Measurements from ENCODE around the gene PTPRT. TPM values are rescaled to one million over a fixed set of nuclear protein-coding genes. Genes with fewer than 3 reads are reported as not detected.

The PTPRT gene
- total RNA-seq, 1 experiment from 2014 or later, result 0.20 TPM

DNA sequence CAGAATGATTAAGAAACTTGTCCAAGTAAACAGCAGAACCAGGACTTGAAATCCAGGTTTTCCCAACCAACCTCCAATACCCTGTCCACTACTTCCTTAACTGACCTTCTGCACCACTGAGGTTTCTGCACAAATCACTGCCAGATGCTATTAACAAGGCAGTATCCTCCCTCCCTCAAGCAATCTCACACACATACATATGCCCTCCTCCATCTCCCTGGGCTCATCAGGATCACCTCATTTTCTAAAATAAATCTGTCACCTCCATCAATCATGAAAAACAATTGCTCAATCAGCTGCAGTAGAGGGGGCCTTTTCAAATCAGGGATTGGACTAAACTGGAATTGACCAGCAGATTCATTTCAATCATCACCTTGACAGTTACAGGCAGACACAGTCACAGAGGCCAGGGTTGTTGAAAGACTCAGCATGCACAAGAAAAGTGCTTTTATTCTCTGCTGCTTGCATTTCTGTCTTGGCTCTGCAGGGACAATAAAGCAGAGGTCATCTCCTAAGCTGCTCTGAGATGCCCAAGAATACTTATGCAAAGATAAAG lies 539.4 kb downstream of the PTPRT start:
- in situ Hi-C loops (cut with HindIII; ENCODE audit: low pct_unique_long_range_greater_than_20kb, low sequenced_read_pairs), result no loop called here
- DNase-seq (ENCODE audit: low read depth), result no peak

GRCh38 chr20:42649748-42650147 lies 540.0 kb downstream of the PTPRT start:
- DNase-seq (ENCODE audit: low read depth), result no peak
- in situ Hi-C loops (cut with HindIII; ENCODE audit: low pct_unique_long_range_greater_than_20kb, low sequenced_read_pairs), result no loop called here

DNA sequence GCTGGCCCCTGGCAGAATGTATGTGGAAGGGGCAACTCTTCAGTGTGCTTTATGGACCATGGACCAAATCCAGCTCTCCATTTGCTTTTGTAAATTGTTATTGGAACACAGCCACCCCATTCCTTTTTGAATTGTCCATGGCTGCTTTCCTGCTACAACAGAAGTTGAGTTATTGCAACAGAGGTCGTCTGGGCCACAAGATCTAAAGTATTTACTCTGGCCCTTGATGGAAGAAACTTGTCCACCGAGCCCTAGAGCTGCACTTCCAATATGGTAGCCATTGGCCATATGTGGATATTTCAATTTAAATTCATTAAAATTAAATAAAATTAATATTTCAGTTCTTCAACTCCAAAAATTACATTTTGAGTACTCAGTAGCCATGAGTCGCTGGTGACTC lies 543.5 kb downstream of the PTPRT start:
- DNase-seq (ENCODE audit: low read depth), result no peak

GRCh38 chr20:42641886-42642285 lies 547.8 kb downstream of the PTPRT start:
- in situ Hi-C loops (cut with HindIII; ENCODE audit: low pct_unique_long_range_greater_than_20kb, low sequenced_read_pairs), result no loop called here

More for the DNA sequence above, 543.5 kb downstream of the PTPRT start:
- in situ Hi-C loops (cut with HindIII; ENCODE audit: low pct_unique_long_range_greater_than_20kb, low sequenced_read_pairs), result no loop called here

GRCh38 chr20:42639140-42639539 lies 550.6 kb downstream of the PTPRT start:
- DNase-seq (ENCODE audit: low read depth), result no peak
- in situ Hi-C loops (cut with HindIII; ENCODE audit: low pct_unique_long_range_greater_than_20kb, low sequenced_read_pairs), result no loop called here

More at GRCh38 chr20:42641886-42642285, 547.8 kb downstream of the PTPRT start:
- DNase-seq (ENCODE audit: low read depth), result no peak

DNA sequence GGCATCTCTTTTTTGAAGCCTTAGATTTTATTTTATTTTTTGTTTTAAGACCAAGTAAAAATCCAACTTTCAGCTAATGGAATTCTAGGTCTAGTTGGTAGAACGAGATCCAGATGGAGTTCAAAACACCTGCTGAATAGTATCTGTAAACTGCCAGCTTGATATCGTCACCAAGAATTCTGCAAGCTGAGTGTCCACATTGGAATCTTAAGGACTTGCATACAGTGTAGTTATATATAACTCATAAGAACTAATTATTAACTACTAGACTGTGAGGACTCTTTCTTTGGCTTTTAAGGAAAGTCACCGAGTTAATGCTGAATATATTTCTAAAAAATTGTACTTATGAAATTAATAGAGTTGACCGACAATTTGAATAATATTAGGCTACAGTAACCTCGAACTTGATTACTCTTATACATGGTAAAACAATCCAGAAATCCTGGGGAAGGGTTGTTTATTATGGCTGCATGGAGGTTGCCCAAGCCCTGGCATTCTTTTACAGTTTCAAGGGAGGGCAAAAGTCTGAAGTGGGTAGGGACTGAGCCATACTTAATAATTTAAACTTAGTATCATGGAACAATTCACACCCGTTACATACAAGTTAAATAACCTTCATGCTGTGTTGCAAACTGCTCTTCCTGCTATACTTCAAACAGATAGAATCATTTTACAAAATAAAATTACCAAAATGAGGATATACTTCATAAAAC lies 553.9 kb downstream of the PTPRT start:
- in situ Hi-C loops (cut with HindIII; ENCODE audit: low pct_unique_long_range_greater_than_20kb, low sequenced_read_pairs), result no loop called here

DNA sequence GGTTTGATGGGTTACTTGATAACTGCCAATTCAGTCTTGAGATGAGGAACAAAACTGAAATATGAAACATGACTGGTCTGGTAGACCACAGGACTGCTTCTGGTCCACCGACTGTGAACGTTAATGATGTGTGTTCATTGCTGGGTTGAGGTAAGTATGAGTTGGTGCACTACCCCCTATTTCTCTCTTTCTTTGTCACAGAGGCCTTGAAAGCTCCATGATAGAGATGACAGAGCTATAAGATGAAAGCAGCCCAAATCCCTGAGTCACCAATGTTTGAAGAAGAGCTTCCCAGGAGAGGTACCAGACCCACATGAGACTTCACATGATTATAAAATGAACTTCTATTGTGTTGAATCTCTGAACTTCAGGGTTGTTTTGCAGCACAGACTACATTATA lies 555.5 kb downstream of the PTPRT start:
- no peak for DNase-seq (ENCODE audit: low read depth)
- in situ Hi-C loops (cut with HindIII; ENCODE audit: low pct_unique_long_range_greater_than_20kb, low sequenced_read_pairs), result no loop called here

More for the DNA sequence above, 553.9 kb downstream of the PTPRT start:
- DNase-seq (ENCODE audit: low read depth), result no peak

DNA sequence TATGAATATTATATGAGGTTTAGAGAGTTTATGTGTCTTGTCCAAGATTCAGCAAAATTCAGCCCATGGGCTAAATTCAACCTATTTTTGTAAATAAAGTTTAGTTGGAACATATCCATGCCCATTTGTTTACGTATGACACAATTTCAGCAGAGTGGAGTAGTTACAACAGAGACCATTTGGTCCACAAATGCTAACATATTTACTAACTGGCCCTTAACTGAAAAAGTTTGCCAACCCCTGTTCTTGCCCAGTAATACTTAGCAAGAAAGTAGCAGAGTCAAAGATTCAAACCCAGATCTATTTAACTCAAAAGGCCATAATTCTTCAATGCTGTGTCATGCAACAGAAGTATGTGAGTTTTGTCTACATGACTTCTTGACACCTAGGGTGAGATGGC lies 561.0 kb downstream of the PTPRT start:
- in situ Hi-C loops (cut with HindIII; ENCODE audit: low pct_unique_long_range_greater_than_20kb, low sequenced_read_pairs), result no loop called here
- no peak for DNase-seq (ENCODE audit: low read depth)

- DNase-seq (ENCODE audit: low read depth), result no peak
- in situ Hi-C loops (cut with HindIII; ENCODE audit: low pct_unique_long_range_greater_than_20kb, low sequenced_read_pairs), result no loop called here
These were observed 576.6 kb downstream of the PTPRT start for GRCh38 chr20:42613076-42613475.

DNA sequence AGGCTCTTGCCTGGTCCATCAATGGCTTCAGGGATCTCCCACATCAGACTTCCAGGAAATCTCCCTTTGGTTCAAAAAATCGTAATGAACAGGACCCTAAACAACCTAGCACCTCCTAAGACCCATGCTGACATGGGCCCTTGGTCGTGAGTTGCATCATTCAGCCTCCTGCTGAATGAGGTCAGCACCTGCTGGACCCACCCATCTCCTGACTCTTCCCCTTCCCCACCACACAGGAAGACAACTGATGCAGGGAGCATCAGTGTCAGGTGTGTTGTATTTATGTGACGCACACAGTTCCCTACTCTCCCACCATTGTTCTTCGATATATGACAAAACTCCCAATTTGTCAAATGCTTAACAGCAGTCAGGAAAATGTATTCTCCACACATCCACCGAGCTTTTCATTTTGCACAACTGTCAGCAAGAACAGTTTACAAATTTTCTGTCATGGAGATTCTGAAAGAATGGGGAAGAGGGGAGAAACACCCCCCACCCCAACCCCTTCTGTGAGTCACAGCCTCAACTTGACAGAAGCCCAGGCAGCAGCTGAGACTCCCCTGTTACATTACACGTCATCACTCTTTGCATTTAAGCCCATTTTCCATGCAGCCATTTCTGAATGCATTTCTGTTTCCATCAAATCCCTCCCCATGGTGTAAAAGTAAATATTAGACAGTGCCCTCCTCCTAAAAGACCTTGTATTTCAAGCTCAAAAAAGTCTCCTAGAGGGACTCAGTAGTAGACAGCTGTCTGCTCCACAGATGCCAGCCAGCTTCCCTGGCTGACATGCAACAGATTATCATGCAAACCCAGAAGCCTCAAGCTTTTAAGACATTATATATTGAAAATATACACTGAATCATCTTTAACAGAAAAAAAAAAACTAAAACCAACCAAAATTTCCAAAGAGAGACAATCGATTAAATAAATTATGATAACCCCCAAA lies 577.5 kb downstream of the PTPRT start:
- in situ Hi-C loops (cut with HindIII; ENCODE audit: low pct_unique_long_range_greater_than_20kb, low sequenced_read_pairs), result no loop called here
- no peak for DNase-seq (ENCODE audit: low read depth)

DNA sequence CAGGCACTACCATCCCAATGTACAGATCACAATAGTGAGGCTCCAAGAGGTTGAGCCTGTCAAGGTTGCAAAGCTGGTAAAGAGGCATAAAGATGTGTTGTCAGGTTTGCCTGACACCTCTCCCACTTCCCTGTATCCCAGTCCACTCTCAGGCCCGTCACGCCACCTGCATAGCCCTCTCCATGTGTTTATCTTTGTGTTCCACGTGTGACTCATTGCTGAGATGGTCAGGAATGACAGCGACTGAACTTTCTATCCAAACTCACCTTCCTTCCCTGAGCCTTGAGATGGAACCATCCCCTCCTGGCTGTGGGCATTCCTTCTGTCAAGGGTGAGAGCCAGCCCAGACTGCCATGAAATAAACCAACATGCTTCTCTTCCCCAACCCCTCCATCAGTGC lies 578.3 kb downstream of the PTPRT start:
- in situ Hi-C loops (cut with HindIII; ENCODE audit: low pct_unique_long_range_greater_than_20kb, low sequenced_read_pairs), result no loop called here
- DNase-seq (ENCODE audit: low read depth), result no peak

- in situ Hi-C loops (cut with HindIII; ENCODE audit: low pct_unique_long_range_greater_than_20kb, low sequenced_read_pairs), result no loop called here
- no peak for DNase-seq (ENCODE audit: low read depth)
These were observed 579.6 kb downstream of the PTPRT start for GRCh38 chr20:42610070-42610469.

- in situ Hi-C loops (cut with HindIII; ENCODE audit: low pct_unique_long_range_greater_than_20kb, low sequenced_read_pairs), result no loop called here
- DNase-seq (ENCODE audit: low read depth), result no peak
These were observed 580.1 kb downstream of the PTPRT start for GRCh38 chr20:42609618-42610017.

DNA sequence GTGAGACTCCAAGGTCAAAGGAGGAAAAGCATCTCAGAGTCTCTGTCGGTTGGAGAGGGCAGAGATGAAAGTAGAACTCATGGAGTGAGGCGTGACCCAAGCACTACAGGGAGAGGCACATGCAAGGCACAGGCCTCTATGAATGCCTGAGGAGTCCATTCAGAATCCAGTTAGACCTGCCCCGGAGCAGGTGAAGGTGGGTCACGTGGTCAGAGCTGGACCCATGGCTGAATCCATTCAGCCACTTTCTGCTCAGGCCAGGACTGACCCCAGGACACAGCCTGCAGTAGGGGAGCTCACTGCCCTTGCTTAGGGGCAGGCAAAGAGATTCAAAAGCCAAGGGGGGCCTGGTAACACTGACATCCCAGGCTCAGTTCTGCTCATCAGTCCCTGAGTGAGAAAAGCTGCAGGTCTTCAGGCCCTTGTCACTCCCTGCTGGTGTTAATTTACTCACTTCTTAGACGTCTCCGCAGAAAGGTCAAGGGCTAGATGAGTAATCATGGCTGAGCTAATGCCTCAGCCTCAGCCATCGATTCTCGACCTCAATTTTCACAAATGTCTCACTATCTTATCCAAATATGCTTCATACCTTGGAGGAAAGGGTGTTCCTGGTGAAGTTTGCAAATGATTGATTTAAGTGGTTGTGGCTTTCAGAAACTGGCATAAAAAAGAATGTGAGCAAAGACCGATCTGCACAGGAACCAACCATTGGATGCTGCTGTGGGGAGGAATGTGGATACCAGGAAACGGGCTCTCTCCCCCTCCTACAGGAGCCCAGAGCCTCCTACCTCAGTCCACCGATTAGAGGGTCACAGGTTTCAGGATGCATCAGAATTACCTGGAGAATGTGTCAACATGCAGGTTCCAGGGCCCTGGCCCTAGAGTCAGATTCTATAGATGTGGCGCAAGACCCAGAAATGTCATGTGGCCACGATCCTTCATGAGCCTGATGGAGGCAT lies 584.4 kb downstream of the PTPRT start:
- peak; percentile 67 for DNase-seq (ENCODE audit: low read depth)
- in situ Hi-C loops (cut with HindIII; ENCODE audit: low pct_unique_long_range_greater_than_20kb, low sequenced_read_pairs), result no loop called here

- in situ Hi-C loops (cut with HindIII; ENCODE audit: low pct_unique_long_range_greater_than_20kb, low sequenced_read_pairs), result no loop called here
These were observed 586.1 kb downstream of the PTPRT start for GRCh38 chr20:42603655-42604054.

GRCh38 chr20:42598581-42598980 lies 591.1 kb downstream of the PTPRT start:
- no peak for DNase-seq (ENCODE audit: low read depth)
- in situ Hi-C loops (cut with HindIII; ENCODE audit: low pct_unique_long_range_greater_than_20kb, low sequenced_read_pairs), result no loop called here

More at GRCh38 chr20:42603655-42604054, 586.1 kb downstream of the PTPRT start:
- DNase-seq (ENCODE audit: low read depth), result no peak

DNA sequence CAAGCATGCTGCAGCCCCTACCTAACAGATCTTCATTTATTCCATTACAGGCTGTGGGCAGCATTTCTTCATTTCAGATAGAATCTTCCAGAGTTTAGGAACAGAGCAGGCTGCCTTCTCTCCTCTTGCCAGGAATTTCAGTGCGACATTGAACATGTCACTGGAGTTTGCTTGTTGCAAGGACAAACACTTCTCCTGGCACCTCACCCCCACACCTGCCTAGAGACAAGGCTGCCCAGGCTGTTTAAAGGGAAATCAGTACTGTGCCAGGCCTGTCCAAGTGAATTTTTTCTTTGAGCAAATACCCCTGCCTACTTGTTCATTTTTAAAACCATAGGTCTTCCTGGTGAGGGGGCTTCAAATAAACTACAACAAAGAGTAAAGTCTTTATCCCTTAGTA lies 594.1 kb downstream of the PTPRT start:
- in situ Hi-C loops (cut with HindIII; ENCODE audit: low pct_unique_long_range_greater_than_20kb, low sequenced_read_pairs), result no loop called here
- no peak for DNase-seq (ENCODE audit: low read depth)

DNA sequence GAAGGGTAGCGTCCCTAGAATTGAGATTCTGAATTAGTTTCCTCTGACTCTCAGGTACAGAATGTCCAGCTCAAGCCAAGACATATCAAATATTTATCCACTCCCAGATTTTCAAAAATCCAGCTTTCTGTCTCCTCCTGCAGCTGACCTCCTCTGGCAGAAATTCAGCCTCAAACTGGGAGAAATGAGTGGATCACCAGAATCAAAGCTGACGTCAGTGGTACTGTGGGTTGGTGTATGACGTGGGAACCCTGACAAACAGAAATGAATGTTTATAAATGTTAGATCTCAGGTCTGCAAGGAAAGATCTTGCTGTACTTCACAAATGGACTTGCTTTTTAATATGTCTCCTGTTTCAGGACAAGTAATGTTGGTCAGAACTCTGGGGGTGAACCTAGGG lies 595.0 kb downstream of the PTPRT start:
- no peak for DNase-seq (ENCODE audit: low read depth)
- in situ Hi-C loops (cut with HindIII; ENCODE audit: low pct_unique_long_range_greater_than_20kb, low sequenced_read_pairs), result no loop called here
